Kidney (tissue), 14 donors: ENCODE measurements around the gene NFE2L1. TPM values are rescaled to one million over a fixed set of nuclear protein-coding genes. Genes with fewer than 3 reads are reported as not detected.
A peak's percentile ranks its signal among the peaks of the same experiment; 100 is the strongest.

ENCODE experiments used
- DNase-seq, 5 donors: peaks; one replicate each; pipeline ENCODE4 v3.0.0-alpha.2; 2013 to 2020
- FAIRE-seq: peaks from 2 replicates; lab custom pipeline; 2012; peaks lifted over from hg19 to GRCh38; lab: Jason Lieb, UNC
- H3K27ac ChIP-seq, 2 donors: one replicate each; pipeline ENCODE4 v1.7.0; 2013; ENCODE audit warnings: low read depth in 2 of 2, low read length in 2 of 2, inconsistent platforms in 1 of 2
- H3K27me3 ChIP-seq: one replicate; pipeline ENCODE4 v1.7.1; 2013; ENCODE audit warnings: low read length, inconsistent platforms; ENCODE audit not compliant: control insufficient read depth, insufficient read depth
- H3K36me3 ChIP-seq, 3 donors: one replicate each; pipeline versions ENCODE4 v1.7.0 to v1.7.1; 2013; ENCODE audit warnings: low read length in 3 of 3, control low read depth in 1 of 3, inconsistent platforms in 1 of 3; ENCODE audit not compliant: insufficient read depth in 3 of 3, control insufficient read depth in 2 of 3
- H3K4me1 ChIP-seq, 3 donors: one replicate each; pipeline versions ENCODE4 v1.7.0 to v1.7.1; 2013; ENCODE audit warnings: low read length in 3 of 3, inconsistent platforms in 1 of 3, low read depth in 1 of 3; ENCODE audit not compliant: control insufficient read depth in 2 of 3, insufficient read depth in 2 of 3
- H3K4me3 ChIP-seq, 3 donors: one replicate each; pipeline versions ENCODE4 v1.7.0 to v1.8.1; 2013; ENCODE audit warnings: low read length in 3 of 3, control low read depth in 1 of 3, inconsistent platforms in 1 of 3
- H3K9ac ChIP-seq, 3 donors: one replicate each; pipeline versions ENCODE4 v1.7.0 to v1.7.1; 2013; ENCODE audit warnings: low read length in 3 of 3, control low read depth in 1 of 3, inconsistent platforms in 1 of 3
- H3K9me3 ChIP-seq, 3 donors: one replicate each; pipeline versions ENCODE4 v1.7.0 to v1.7.1; 2013; ENCODE audit warnings: low read length in 3 of 3, control low read depth in 1 of 3, inconsistent platforms in 1 of 3; ENCODE audit not compliant: control insufficient read depth in 2 of 3, insufficient read depth in 1 of 3
- CTCF ChIP-seq: IDR thresholded peaks from 3 replicates; pipeline ENCODE4 v1.5.1; 2012; ENCODE audit warnings: mild to moderate bottlenecking, moderate library complexity, borderline replicate concordance; ENCODE audit not compliant: insufficient read depth; ENCODE audit errors: extremely low read depth
- intact Hi-C: fragments of 100-400 bp; cut with DNase I; formaldehyde crosslinking; loops from one replicate; pipeline ENCODE4 v1.11.1; 2022
- polyA plus RNA-seq: library from polyadenylated mRNA; stranded (reverse); fragments of 350-450 nt; fragmentation: Illumina TruSeq; extraction: RNeasy Lipid Tissue Mini Kit (QIAGEN cat#74804); gene quantifications from one replicate; pipeline ENCODE4 v1.2.3, GENCODE V29; 2014; ENCODE audit warnings: low read depth, low replicate concordance; ENCODE audit not compliant: insufficient read depth
- total RNA-seq: library from RNA; stranded (reverse); fragmentation: NEBNext Ultra II Directional; extraction: Animal tissue kit (Norgen Biotek cat#: 25700); gene quantifications from one replicate; pipeline ENCODE4 v1.2.1, GENCODE V29; 2021
- donor health status: control.
- donor health status: control.
- donor health status: control.
- donor health status: control.
- donor health status: control.
- donor health status: DM: yes; HTN: yes; CAD: no.
- donor health status: Normal renal cell carcinoma (clear cell type).

Gene NFE2L1
- total and polyA plus RNA-seq, 2 donors from 2014 or later, result 146 to 254 TPM

- H3K27me3 ChIP-seq, result no peaks in the 10 kb centered on the region
- FAIRE-seq, result no peak
- H3K9me3 ChIP-seq, result no peaks in the 10 kb centered on the region
- peaks cover 0 to 7% (median 0%) of the 10 kb centered on the region in 3 donors for H3K4me1 ChIP-seq
- no peak for TF ChIP-seq CTCF
- intact Hi-C loops, result no loop called here
- H3K9ac ChIP-seq, result no peak overlapping the region
- H3K36me3 ChIP-seq, result no peaks in the 10 kb centered on the region
- peak overlapping the region; percentile 76 to 83 for H3K27ac ChIP-seq
- no peak for DNase-seq
- H3K4me3 ChIP-seq, result no peak overlapping the region
Observed at GRCh38 chr17:48093341-48094045, 45.3 kb downstream of the NFE2L1 start.

GRCh38 chr17:48095611-48096010, 47.5 kb downstream of the NFE2L1 start:
- Histone ChIP-seq H3K4me1 (peaks cover 0 to 7% (median 4%) of the 10 kb centered on the region in 3 donors), H3K4me3 (no peak overlapping the region), H3K9ac (no peak overlapping the region), H3K27me3 (no peaks in the 10 kb centered on the region), H3K36me3 (no peaks in the 10 kb centered on the region), H3K9me3 (no peaks in the 10 kb centered on the region), H3K27ac (no peak overlapping the region)
- FAIRE-seq, result no peak
- intact Hi-C loops, result no loop called here
- no peak for TF ChIP-seq CTCF
- DNase-seq, result no peak

- Histone ChIP-seq H3K9ac (peak overlapping the region in 2 of 3 donors; percentile 56 to 80), H3K27ac (peak overlapping the region; percentile 81 to 85)
- FAIRE-seq, result no peak
Observed at GRCh38 chr17:48100160-48100559, 52.0 kb downstream of the NFE2L1 start.

More at GRCh38 chr17:48100160-48100559, 52.0 kb downstream of the NFE2L1 start:
- Histone ChIP-seq H3K4me1 (peaks cover 0 to 4% (median 2%) of the 10 kb centered on the region in 3 donors), H3K4me3 (peak overlapping the region; percentile 53 to 75 (median 69)), H3K36me3 (no peaks in the 10 kb centered on the region), H3K27me3 (no peaks in the 10 kb centered on the region), H3K9me3 (no peaks in the 10 kb centered on the region)
- no peak for TF ChIP-seq CTCF
- no peak for DNase-seq
- intact Hi-C loops, result no loop called here
